Measurements from ENCODE around the gene FOS. TPM values are rescaled to one million over a fixed set of nuclear protein-coding genes. Genes with fewer than 3 reads are reported as not detected.

Gene FOS
- total RNA-seq, 2 donors from 2014 or later: 220 to 877 TPM

GRCh38 chr14:75285331-75285730 is 6.7 kb downstream of the FOS start:
- intact Hi-C loops (cut with DNase I, micrococcal nuclease): no loop called here
- ATAC-seq (no peak), DNase-seq (peak in 1 of 2 donors; percentile 2)

- intact Hi-C loops (cut with DNase I, micrococcal nuclease): no loop called here
- ATAC-seq: no peak
- DNase-seq: peak in 1 of 2 donors; percentile 5
Observed at GRCh38 chr14:75286313-75286712, 7.7 kb downstream of the FOS start.

- intact Hi-C loops (cut with DNase I, micrococcal nuclease): no loop called here
- no peak for DNase-seq
Observed at GRCh38 chr14:75289840-75290388, 11.3 kb downstream of the FOS start.

GRCh38 chr14:75290851-75291250 is 12.2 kb downstream of the FOS start:
- DNase-seq (no peak), ATAC-seq (no peak)
- intact Hi-C loops (cut with DNase I, micrococcal nuclease): no loop called here

More at GRCh38 chr14:75289840-75290388, 11.3 kb downstream of the FOS start:
- no peak for ATAC-seq

GRCh38 chr14:75291331-75291730 is 12.7 kb downstream of the FOS start:
- ATAC-seq: no peak
- intact Hi-C loops (cut with DNase I, micrococcal nuclease): no loop called here
- no peak for DNase-seq

GRCh38 chr14:75292101-75292563 is 13.5 kb downstream of the FOS start:
- intact Hi-C loops (cut with DNase I, micrococcal nuclease): no loop called here
- DNase-seq: no peak
- ATAC-seq: no peak

GRCh38 chr14:75292886-75293285 is 14.3 kb downstream of the FOS start:
- intact Hi-C loops (cut with DNase I, micrococcal nuclease): no loop called here
- ATAC-seq (no peak), DNase-seq (no peak)

- intact Hi-C loops (cut with DNase I, micrococcal nuclease): no loop called here
- peak; percentile 86 for ATAC-seq
- peak; percentile 95 for DNase-seq
Observed at GRCh38 chr14:75293920-75294648, 15.5 kb downstream of the FOS start.

GRCh38 chr14:75294649-75295033 is 16.0 kb downstream of the FOS start:
- intact Hi-C loops (cut with DNase I, micrococcal nuclease): no loop called here
- no peak for DNase-seq

GRCh38 chr14:75295061-75295461 is 16.4 kb downstream of the FOS start:
- intact Hi-C loops (cut with DNase I, micrococcal nuclease): no loop called here
- DNase-seq (peak; percentile 80 to 81), ATAC-seq (peak; percentile 66)

More at GRCh38 chr14:75294649-75295033, 16.0 kb downstream of the FOS start:
- peak; percentile 0 for ATAC-seq

GRCh38 chr14:75295491-75296345 is 17.1 kb downstream of the FOS start:
- intact Hi-C loops (cut with DNase I, micrococcal nuclease): no loop called here
- ATAC-seq: peak; percentile 40
- DNase-seq: peak; percentile 66 to 86

- intact Hi-C loops (cut with DNase I, micrococcal nuclease): no loop called here
- ATAC-seq: no peak
- DNase-seq: peak in 1 of 2 donors; percentile 8
Observed at GRCh38 chr14:75297411-75298040, 18.9 kb downstream of the FOS start.

GRCh38 chr14:75298187-75298965 is 19.7 kb downstream of the FOS start:
- ATAC-seq: no peak
- peak in 1 of 2 donors; percentile 62 for DNase-seq
- intact Hi-C loops (cut with DNase I, micrococcal nuclease): no loop called here

- intact Hi-C loops (cut with DNase I, micrococcal nuclease): no loop called here
- ATAC-seq: no peak
- DNase-seq: no peak
Observed at GRCh38 chr14:75299059-75299458, 20.4 kb downstream of the FOS start.

- DNase-seq: no peak
- no peak for ATAC-seq
- intact Hi-C loops (cut with DNase I, micrococcal nuclease): no loop called here
Observed at GRCh38 chr14:75299576-75299975, 20.9 kb downstream of the FOS start.

- peak; percentile 73 for ATAC-seq
- peak; percentile 50 to 65 for DNase-seq
- intact Hi-C loops (cut with DNase I, micrococcal nuclease): loop anchor here (5.0 kb wide), 2 partner anchors 169 to 174 kb away; partner anchors contain the start of gene NEK9 (in 1 of the 2)
Observed at GRCh38 chr14:75301666-75302325, 23.2 kb downstream of the FOS start.

GRCh38 chr14:75303381-75303789 is 24.8 kb downstream of the FOS start:
- intact Hi-C loops (cut with DNase I, micrococcal nuclease): loop anchor here (5.0 kb wide), 2 partner anchors 171 to 176 kb away; partner anchors contain the start of gene NEK9 (in 1 of the 2)
- DNase-seq (peak in 1 of 2 donors; percentile 66), ATAC-seq (peak; percentile 59)
